GM23338 (cell line): Measurements from ENCODE around the gene CNOT10. TPM values are rescaled to one million over a fixed set of nuclear protein-coding genes. Genes with fewer than 3 reads are reported as not detected.
"Not testable (repeated sequence)": the region's sequence is repeated elsewhere in the genome, so short reads cannot be mapped to it uniquely, and the experiment has no call there.

Experiments used
- ATAC-seq: fragments of 200-7000 bp; cut with Tn5 transposase; 3 replicates; pipeline ENCODE4 v1.9.1; 2020
- DNase-seq: peaks from one replicate; pipeline ENCODE4 v3.0.0-alpha.2; 2015; ENCODE audit warnings: low spot score
- H2AFZ ChIP-seq: fragments of 200-600 bp; sonication (generic); 2 replicates; pipeline ENCODE4 v1.8.0; 2016; ENCODE audit warnings: antibody characterized with exemption, mild to moderate bottlenecking, moderate library complexity
- H3F3A ChIP-seq: fragments of 200-600 bp; sonication (generic); replicated peaks from 2 replicates; pipeline ENCODE4 v1.8.0; 2017; ENCODE audit warnings: antibody characterized with exemption, mixed run types, low read depth
- H3K27ac ChIP-seq: fragments of 200-600 bp; sonication (generic); 2 replicates; pipeline ENCODE4 v1.6.1; 2016; ENCODE audit warnings: low read depth
- H3K27me3 ChIP-seq: fragments of 200-600 bp; sonication (generic); 2 replicates; pipeline ENCODE4 v1.8.0; 2016; ENCODE audit warnings: mild to moderate bottlenecking, mixed run types, moderate library complexity; ENCODE audit not compliant: insufficient read depth
- H3K36me3 ChIP-seq: fragments of 200-600 bp; sonication (generic); 2 replicates; pipeline ENCODE4 v1.8.0; 2016; ENCODE audit warnings: mild to moderate bottlenecking; ENCODE audit not compliant: insufficient read depth
- H3K4me1 ChIP-seq: fragments of 200-600 bp; sonication (generic); 2 replicates; pipeline ENCODE4 v1.8.0; 2016; ENCODE audit warnings: mild to moderate bottlenecking, moderate library complexity; ENCODE audit not compliant: insufficient read depth
- H3K4me2 ChIP-seq: fragments of 200-600 bp; sonication (generic); 2 replicates; pipeline ENCODE4 v1.7.1; 2017; ENCODE audit warnings: mixed run types
- H3K4me3 ChIP-seq: fragments of 200-600 bp; sonication (generic); 2 replicates; pipeline ENCODE4 v1.6.1; 2016; ENCODE audit warnings: mixed run types
- H3K79me2 ChIP-seq: fragments of 200-600 bp; sonication (generic); replicated peaks from 2 replicates; pipeline ENCODE4 v1.8.0; 2017; ENCODE audit warnings: mild to moderate bottlenecking; ENCODE audit not compliant: insufficient read depth
- H3K9me2 ChIP-seq: fragments of 200-600 bp; sonication (generic); 2 replicates; pipeline ENCODE4 v1.8.0; 2017; ENCODE audit not compliant: insufficient read depth
- H4K20me1 ChIP-seq: fragments of 200-600 bp; sonication (generic); replicated peaks from 2 replicates; pipeline ENCODE4 v1.8.0; 2017; ENCODE audit warnings: mild to moderate bottlenecking; ENCODE audit not compliant: insufficient read depth
- H3K27ac Mint-ChIP-seq: 2 replicates; pipeline ENCODE4 v1.8.0; 2020; ENCODE audit warnings: inconsistent platforms, mild to moderate bottlenecking, moderate library complexity, mixed read lengths
- H3K27me3 Mint-ChIP-seq: 3 replicates; pipeline ENCODE4 v1.8.0; 2022; ENCODE audit warnings: low read depth, mild to moderate bottlenecking, moderate library complexity, mixed read lengths, inconsistent platforms; ENCODE audit not compliant: insufficient read depth, poor library complexity
- H3K36me3 Mint-ChIP-seq: 3 replicates; pipeline ENCODE4 v1.8.0; 2021; ENCODE audit warnings: low read depth, mild to moderate bottlenecking, inconsistent platforms, moderate library complexity, mixed read lengths
- H3K4me1 Mint-ChIP-seq: 3 replicates; pipeline ENCODE4 v1.8.0; 2020; ENCODE audit warnings: mild to moderate bottlenecking, inconsistent platforms, mixed read lengths
- H3K4me3 Mint-ChIP-seq: 3 replicates; pipeline ENCODE4 v1.8.0; 2021; ENCODE audit warnings: moderate library complexity, mild to moderate bottlenecking, inconsistent platforms, mixed read lengths
- H3K9me3 Mint-ChIP-seq: 3 replicates; pipeline ENCODE4 v1.8.0; 2020; ENCODE audit warnings: moderate library complexity, mild to moderate bottlenecking, inconsistent platforms, mixed read lengths
- CTCF ChIP-seq, 2 experiments: fragments of 200-600 bp in 1 of 2; sonication (generic) in 1 of 2; conservative IDR thresholded peaks; 2 replicates each; pipeline versions ENCODE4 v1.5.1 to v1.6.1; 2016 to 2017; ENCODE audit warnings: antibody characterized with exemption in 2 of 2, low read depth in 2 of 2, mild to moderate bottlenecking in 2 of 2, moderate library complexity in 1 of 2
- EZH2 ChIP-seq: fragments of 200-600 bp; sonication (generic); IDR thresholded peaks from one replicate; pipeline ENCODE4 v1.8.0; 2017; ENCODE audit warnings: antibody characterized with exemption, mild to moderate bottlenecking, low read depth; ENCODE audit not compliant: unreplicated experiment
- EZH2phosphoT487 ChIP-seq: fragments of 200-600 bp; sonication (generic); IDR thresholded peaks from one replicate; pipeline ENCODE4 v1.8.1; 2018; ENCODE audit warnings: antibody characterized with exemption; ENCODE audit not compliant: unreplicated experiment
- NANOG ChIP-seq: IDR thresholded peaks from 2 replicates; pipeline ENCODE4 v1.6.1; 2016; ENCODE audit warnings: antibody characterized with exemption, borderline replicate concordance
- POLR2AphosphoS5 ChIP-seq: IDR thresholded peaks from 2 replicates; pipeline ENCODE4 v1.6.1; 2016; ENCODE audit warnings: antibody characterized with exemption, low read depth
- REST ChIP-seq: IDR thresholded peaks from one replicate; pipeline ENCODE4 v1.6.1; 2018; ENCODE audit warnings: antibody characterized with exemption; ENCODE audit not compliant: unreplicated experiment
- STAT1 ChIP-seq: IDR thresholded peaks from one replicate; pipeline ENCODE4 v1.6.1; 2016; ENCODE audit warnings: antibody characterized with exemption; ENCODE audit not compliant: unreplicated experiment
- ZNF114 ChIP-seq: fragments of 250-450 bp; sonication (Bioruptor Pico); IDR thresholded peaks from 2 replicates; pipeline ENCODE4 v1.5.0; 2020; ENCODE audit warnings: mild to moderate bottlenecking, moderate library complexity
- ZNF331 ChIP-seq: fragments of 250-450 bp; sonication (Bioruptor Pico); IDR thresholded peaks from 2 replicates; pipeline ENCODE4 v1.5.0; 2020; ENCODE audit warnings: low read depth, mild to moderate bottlenecking, moderate library complexity
- ZNF462 ChIP-seq: fragments of 250-450 bp; sonication (Bioruptor Pico); IDR thresholded peaks from 2 replicates; pipeline ENCODE4 v1.5.0; 2020; ENCODE audit warnings: mild to moderate bottlenecking, moderate library complexity
- polyA plus RNA-seq: library from polyadenylated mRNA; unstranded; fragments of >200 nt; fragmentation: Nextera tagmentation; extraction: Ambion mirVana; gene quantifications from 2 replicates; pipeline ENCODE4 v1.2.1, GENCODE V29; 2016
- total RNA-seq: library from RNA; depleted of rRNA; stranded (reverse); fragments of >200 nt; shearing (Covaris generic); gene quantifications from 2 replicates; pipeline ENCODE4 v1.2.3, GENCODE V29; 2014

Gene CNOT10
- total and polyA plus RNA-seq, 2 experiments from 2014 or later, result 27.2 to 46.9 TPM

GRCh38 chr3:32652337-32653100 lies 32.5 kb upstream of the CNOT10 start:
- H3K79me2 ChIP-seq, H3K9me3 Mint-ChIP-seq, H3K4me2 ChIP-seq, H3K9me2 ChIP-seq, H3K27me3 ChIP-seq, H3K4me1 Mint-ChIP-seq, H3K27me3 Mint-ChIP-seq, H3K27ac Mint-ChIP-seq, H3K36me3 Mint-ChIP-seq, H2AFZ ChIP-seq, H4K20me1 ChIP-seq, DNase-seq, H3K27ac ChIP-seq, ATAC-seq, H3K4me3 ChIP-seq, H3F3A ChIP-seq, H3K4me1 ChIP-seq, H3K4me3 Mint-ChIP-seq, H3K36me3 ChIP-seq: not testable (repeated sequence)

DNA sequence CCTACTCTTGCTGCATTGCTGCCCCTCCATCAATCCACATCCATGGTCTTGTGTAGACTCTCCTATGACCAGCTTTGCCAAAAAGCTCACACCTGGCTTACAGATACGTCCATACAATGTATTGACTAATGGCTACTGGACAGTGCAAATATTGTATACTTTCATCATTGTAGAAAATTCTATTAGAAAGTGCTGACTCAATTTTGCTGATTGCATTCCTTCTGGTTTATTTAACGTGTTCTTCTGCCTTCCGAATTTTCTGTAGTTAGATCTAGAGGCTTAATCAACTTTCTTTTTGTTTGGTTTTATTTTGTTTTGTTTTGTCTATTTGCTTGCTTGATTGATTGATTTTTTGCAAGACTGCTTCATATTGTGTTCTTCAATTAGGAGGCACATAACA lies 29.8 kb upstream of the CNOT10 start:
- Histone ChIP-seq H3K4me1 (no peaks in the 10 kb centered on the region), H3F3A (no peaks in the 10 kb centered on the region), H3K27ac (no peak overlapping the region), H3K36me3 (no peaks in the 10 kb centered on the region), H3K4me3 (no peak overlapping the region), H3K79me2 (no peaks in the 10 kb centered on the region), H3K4me2 (no peak overlapping the region), H2AFZ (no peak overlapping the region), H3K9me2 (no peaks in the 10 kb centered on the region), H4K20me1 (no peaks in the 10 kb centered on the region), H3K27me3 (no peaks in the 10 kb centered on the region)
- ATAC-seq, result no peak
- no peak for DNase-seq
- Mint-ChIP-seq H3K4me3 (no peak overlapping the region), H3K27me3 (peaks cover 2% of the 10 kb centered on the region), H3K9me3 (no peaks in the 10 kb centered on the region), H3K36me3 (no peaks in the 10 kb centered on the region), H3K4me1 (no peaks in the 10 kb centered on the region; the same call in 2 of the 3 replicates), H3K27ac (no peak overlapping the region)
- TF ChIP-seq REST (no peak), CTCF (conservative IDR thresholded peaks at IDR 0.05; ENCODE audit: low read depth in 2 of 2) (no peak), EZH2 (no peak), NANOG (no peak), ZNF331 (CRISPR knock-in tag) (no peak), ZNF462 (CRISPR knock-in tag) (no peak), POLR2AphosphoS5 (no peak), EZH2phosphoT487 (no peak), ZNF114 (CRISPR knock-in tag) (no peak), STAT1 (no peak)
